Calu3 (cell line): Measurements from ENCODE around the gene EPHA3. TPM values are rescaled to one million over a fixed set of nuclear protein-coding genes. Genes with fewer than 3 reads are reported as not detected.

ENCODE experiments used
- BruUV-seq: library from RNA; stranded (reverse); fragments of 400-500 nt; replicated peaks from 2 replicates; lab custom pipeline; 2021; lab: Mats Ljungman, UMichigan
- CTCF ChIA-PET: fragments of 300-600 bp; sonication (Branson Sonifier 250); formaldehyde crosslinking; loops from one replicate; lab custom pipeline; 2022; ENCODE audit warnings: antibody characterized with exemption; lab: Charles Lee
- DNase-seq: peaks from one replicate; pipeline ENCODE4 v3.0.0; 2022
- H3K27ac Mint-ChIP-seq: one replicate; pipeline ENCODE4 v1.8.0; 2022; ENCODE audit warnings: mixed read lengths; ENCODE audit not compliant: unreplicated experiment
- H3K27me3 Mint-ChIP-seq: one replicate; pipeline ENCODE4 v1.8.0; 2022; ENCODE audit warnings: mixed read lengths; ENCODE audit not compliant: unreplicated experiment
- H3K36me3 Mint-ChIP-seq: one replicate; pipeline ENCODE4 v1.8.0; 2022; ENCODE audit warnings: mild to moderate bottlenecking, moderate library complexity, mixed read lengths; ENCODE audit not compliant: insufficient read depth, unreplicated experiment
- H3K4me1 Mint-ChIP-seq: one replicate; pipeline ENCODE4 v1.8.0; 2022; ENCODE audit warnings: mild to moderate bottlenecking, low read depth, mixed read lengths; ENCODE audit not compliant: unreplicated experiment
- H3K4me3 Mint-ChIP-seq: one replicate; pipeline ENCODE4 v1.8.0; 2022; ENCODE audit warnings: mild to moderate bottlenecking, low read depth, moderate library complexity, mixed read lengths; ENCODE audit not compliant: unreplicated experiment
- H3K9me3 Mint-ChIP-seq: one replicate; pipeline ENCODE4 v1.8.0; 2022; ENCODE audit warnings: low read depth, mixed read lengths; ENCODE audit not compliant: unreplicated experiment
- intact Hi-C: fragments of 100-400 bp; cut with micrococcal nuclease; formaldehyde crosslinking; loops from one replicate; pipeline ENCODE4 v1.10.0; 2022; ENCODE audit not compliant: unreplicated experiment
- total RNA-seq: library from RNA; stranded (reverse); gene quantifications from 2 replicates; pipeline ENCODE4 v1.2.3, GENCODE V29; 2022
- TF ChIP-seq, protein P1 (sequence below): fragments of 200-600 bp; IDR thresholded peaks from one replicate; pipeline ENCODE4 v1.8.0; 2022; ENCODE audit warnings: antibody characterized with exemption; ENCODE audit not compliant: unreplicated experiment

EPHA3 gene
- total RNA-seq, 1 experiment from 2014 or later: 31.6 TPM

DNA sequence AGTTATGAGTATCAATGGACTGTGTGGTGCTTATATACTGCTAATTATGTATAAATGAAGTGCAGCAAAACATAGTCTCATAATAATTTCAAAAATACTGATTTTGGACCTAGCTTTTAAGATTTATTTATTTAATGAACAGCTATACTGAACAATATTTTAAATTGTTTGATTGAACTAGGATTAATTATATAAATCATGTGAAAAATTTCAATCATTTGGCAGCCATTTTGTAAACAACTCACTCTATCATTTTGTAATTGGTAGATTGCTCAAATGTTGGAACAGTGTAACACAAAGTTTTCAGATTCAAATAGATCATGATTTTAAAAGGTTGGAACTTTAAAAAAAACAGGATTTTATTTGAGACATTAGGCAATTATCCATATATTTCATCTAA, 47.0 kb downstream of the EPHA3 start:
- DNase-seq: no peak
- Mint-ChIP-seq H3K27me3 (no peaks in the 10 kb centered on the region), H3K4me3 (no peak overlapping the region), H3K27ac (no peak overlapping the region), H3K9me3 (no peaks in the 10 kb centered on the region), H3K4me1 (no peaks in the 10 kb centered on the region), H3K36me3 (no peaks in the 10 kb centered on the region)
- CTCF ChIA-PET: no interaction called here
- TF ChIP-seq, protein P1, sequence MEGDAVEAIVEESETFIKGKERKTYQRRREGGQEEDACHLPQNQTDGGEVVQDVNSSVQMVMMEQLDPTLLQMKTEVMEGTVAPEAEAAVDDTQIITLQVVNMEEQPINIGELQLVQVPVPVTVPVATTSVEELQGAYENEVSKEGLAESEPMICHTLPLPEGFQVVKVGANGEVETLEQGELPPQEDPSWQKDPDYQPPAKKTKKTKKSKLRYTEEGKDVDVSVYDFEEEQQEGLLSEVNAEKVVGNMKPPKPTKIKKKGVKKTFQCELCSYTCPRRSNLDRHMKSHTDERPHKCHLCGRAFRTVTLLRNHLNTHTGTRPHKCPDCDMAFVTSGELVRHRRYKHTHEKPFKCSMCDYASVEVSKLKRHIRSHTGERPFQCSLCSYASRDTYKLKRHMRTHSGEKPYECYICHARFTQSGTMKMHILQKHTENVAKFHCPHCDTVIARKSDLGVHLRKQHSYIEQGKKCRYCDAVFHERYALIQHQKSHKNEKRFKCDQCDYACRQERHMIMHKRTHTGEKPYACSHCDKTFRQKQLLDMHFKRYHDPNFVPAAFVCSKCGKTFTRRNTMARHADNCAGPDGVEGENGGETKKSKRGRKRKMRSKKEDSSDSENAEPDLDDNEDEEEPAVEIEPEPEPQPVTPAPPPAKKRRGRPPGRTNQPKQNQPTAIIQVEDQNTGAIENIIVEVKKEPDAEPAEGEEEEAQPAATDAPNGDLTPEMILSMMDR: no peak
- BruUV-seq: no TSS peak
- intact Hi-C loops: no loop called here

DNA sequence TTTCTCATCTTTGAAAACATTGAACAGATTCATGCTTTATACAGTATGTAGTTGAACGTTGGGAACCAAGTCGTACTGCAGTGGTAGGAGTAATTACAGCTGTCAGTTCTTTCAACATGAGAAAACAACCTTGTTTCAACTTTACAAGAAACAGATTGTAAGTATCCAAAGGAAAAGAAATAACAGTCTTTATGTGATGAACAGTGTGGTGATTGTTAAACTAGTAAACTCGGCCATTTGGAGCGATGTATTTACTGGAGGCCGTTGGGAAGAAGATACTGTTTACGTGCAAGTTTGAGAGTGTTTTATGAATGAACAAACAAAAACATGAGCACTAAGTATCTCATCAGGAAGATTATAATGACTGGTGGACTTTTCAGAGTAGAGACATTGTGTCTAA, 48.4 kb downstream of the EPHA3 start:
- no peak overlapping the region for H3K4me3 Mint-ChIP-seq
- no peak overlapping the region for H3K27ac Mint-ChIP-seq
- no peaks in the 10 kb centered on the region for H3K36me3 Mint-ChIP-seq
- CTCF ChIA-PET: no interaction called here
- no peaks in the 10 kb centered on the region for H3K27me3 Mint-ChIP-seq
- H3K9me3 Mint-ChIP-seq: no peaks in the 10 kb centered on the region
- TF ChIP-seq, protein P1: no peak
- no TSS peak for BruUV-seq
- intact Hi-C loops: no loop called here
- DNase-seq: no peak
- no peaks in the 10 kb centered on the region for H3K4me1 Mint-ChIP-seq

DNA sequence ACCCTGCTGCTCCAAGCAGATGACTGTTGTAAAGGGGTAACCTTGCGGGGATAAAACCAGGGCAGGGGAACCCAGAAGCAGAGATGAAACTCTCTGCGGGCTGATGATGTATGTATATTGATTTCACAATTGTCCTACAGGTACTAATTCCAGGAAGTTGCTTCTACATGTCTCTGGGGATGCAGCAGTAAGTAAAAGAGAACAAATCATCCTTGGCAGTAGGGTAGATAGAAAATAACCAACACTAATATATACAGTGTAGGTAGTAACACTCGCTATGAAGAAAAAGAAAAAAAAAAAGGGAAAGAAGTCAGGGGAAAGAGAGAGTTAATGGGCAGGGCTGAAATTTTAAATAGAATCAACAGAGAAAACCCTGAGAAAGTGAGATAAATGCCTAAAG, 50.2 kb downstream of the EPHA3 start:
- no peak overlapping the region for H3K4me3 Mint-ChIP-seq

DNA sequence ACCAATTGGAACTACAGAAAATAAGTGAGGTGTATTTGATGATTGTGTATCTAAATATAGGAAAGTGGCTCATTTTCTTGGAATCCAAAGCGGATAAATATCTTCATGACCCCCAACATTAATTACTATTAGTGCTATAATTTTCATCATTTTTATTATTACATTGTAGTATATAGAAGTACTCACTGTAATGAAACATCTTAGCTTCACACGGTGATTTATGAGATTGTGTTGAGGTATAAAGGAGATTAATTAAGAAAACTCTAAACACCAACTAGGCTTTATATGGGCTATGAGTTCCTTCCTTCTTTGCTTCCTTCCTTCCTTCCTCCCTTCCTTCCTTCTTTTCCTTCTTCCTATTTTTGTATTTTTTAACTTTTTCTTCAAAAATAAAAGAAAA, 52.2 kb downstream of the EPHA3 start:
- intact Hi-C loops: no loop called here
- Mint-ChIP-seq H3K27me3 (no peaks in the 10 kb centered on the region), H3K9me3 (no peaks in the 10 kb centered on the region), H3K4me3 (no peak overlapping the region), H3K36me3 (no peaks in the 10 kb centered on the region), H3K27ac (no peak overlapping the region), H3K4me1 (no peaks in the 10 kb centered on the region)
- BruUV-seq: no TSS peak
- no peak for DNase-seq
- TF ChIP-seq, protein P1: no peak
- CTCF ChIA-PET: no interaction called here

More for the DNA sequence above, 50.2 kb downstream of the EPHA3 start:
- DNase-seq: no peak
- TF ChIP-seq, protein P1: no peak
- Mint-ChIP-seq H3K27ac (no peak overlapping the region), H3K4me1 (no peaks in the 10 kb centered on the region), H3K36me3 (no peaks in the 10 kb centered on the region), H3K27me3 (no peaks in the 10 kb centered on the region), H3K9me3 (no peaks in the 10 kb centered on the region)
- CTCF ChIA-PET: no interaction called here
- no TSS peak for BruUV-seq
- intact Hi-C loops: no loop called here
